Measurements from ENCODE around the gene PCLO.
"Not testable (repeated sequence)": the region's sequence is repeated elsewhere in the genome, so short reads cannot be mapped to it uniquely, and the experiment has no call there.

Gene PCLO

GRCh38 chr7:83038787-83039186, 123.9 kb downstream of the PCLO start:
- no peak for DNase-seq

- DNase-seq, result no peak
Observed at GRCh38 chr7:83036721-83037380, 125.8 kb downstream of the PCLO start.

GRCh38 chr7:83036130-83036529, 126.6 kb downstream of the PCLO start:
- DNase-seq, result no peak

- no peak for DNase-seq
Observed at GRCh38 chr7:83032195-83032594, 130.5 kb downstream of the PCLO start.

- not testable (repeated sequence) for DNase-seq
Observed at GRCh38 chr7:83023817-83024665, 138.6 kb downstream of the PCLO start.

GRCh38 chr7:83021032-83021431, 141.7 kb downstream of the PCLO start:
- DNase-seq, result no peak

GRCh38 chr7:83020161-83020560, 142.5 kb downstream of the PCLO start:
- DNase-seq, result no peak

- DNase-seq, result no peak
Observed at GRCh38 chr7:83015916-83016315, 146.8 kb downstream of the PCLO start.

- DNase-seq, result no peak
Observed at GRCh38 chr7:83014546-83014945, 148.1 kb downstream of the PCLO start.

GRCh38 chr7:83011954-83012353, 150.7 kb downstream of the PCLO start:
- no peak for DNase-seq

GRCh38 chr7:83005410-83005809, 157.3 kb downstream of the PCLO start:
- no peak for DNase-seq

GRCh38 chr7:83001362-83002040, 161.2 kb downstream of the PCLO start:
- DNase-seq, result no peak

- DNase-seq, result no peak
Observed at GRCh38 chr7:82998436-82998835, 164.2 kb downstream of the PCLO start.

GRCh38 chr7:82985144-82985802, 177.4 kb downstream of the PCLO start:
- DNase-seq, result no peak

GRCh38 chr7:82980130-82980788, 182.4 kb downstream of the PCLO start:
- no peak for DNase-seq

- no peak for DNase-seq
Observed at GRCh38 chr7:82975811-82976468, 186.7 kb downstream of the PCLO start.

GRCh38 chr7:82972135-82972534, 190.5 kb downstream of the PCLO start:
- DNase-seq, result no peak

GRCh38 chr7:82965088-82966036, 197.3 kb downstream of the PCLO start:
- DNase-seq, result no peak

GRCh38 chr7:82964150-82964882, 198.4 kb downstream of the PCLO start:
- peak; percentile 62 for DNase-seq

- DNase-seq, result no peak
Observed at GRCh38 chr7:82961240-82961639, 201.4 kb downstream of the PCLO start.

Measured in NCI-H510A (cell line).